HCT116 (cell line): ENCODE data around the gene BMP7. TPM values are rescaled to one million over a fixed set of nuclear protein-coding genes. Genes with fewer than 3 reads are reported as not detected.

ENCODE experiments used
- ATAC-seq: fragments of 200-7000 bp; cut with Tn5 transposase; 2 replicates; pipeline ENCODE4 v1.9.1; 2020; ENCODE audit warnings: mild to moderate bottlenecking, moderate library complexity
- BruUV-seq: library from RNA; stranded (reverse); fragments of 400-500 nt; replicated peaks from 2 replicates; lab custom pipeline; 2021; lab: Mats Ljungman, UMichigan
- CTCF ChIA-PET: fragments of 300-600 bp; sonication (Branson Sonifier 250); formaldehyde crosslinking; loops from one replicate; lab custom pipeline; 2021; ENCODE audit warnings: antibody characterized with exemption; lab: Charles Lee
- POLR2A ChIA-PET: fragments of 300-600, 350-600 bp; sonication (Branson Sonifier 250); formaldehyde crosslinking; loops from one replicate; lab custom pipeline; 2021; ENCODE audit warnings: antibody characterized with exemption; lab: Charles Lee
- RAD21 ChIA-PET, 2 experiments: fragments of 300-600 bp; sonication (Branson Sonifier 250); formaldehyde crosslinking; loops; one replicate each; lab custom pipeline; 2023; ENCODE audit warnings: low total read pairs in 2 of 2; ENCODE audit not compliant: uncharacterized antibody in 2 of 2, unreplicated experiment in 2 of 2, low non-redundant PET in 1 of 2; lab: Charles Lee
- DNase-seq: peaks from one replicate; pipeline ENCODE4 v3.0.0-alpha.2; 2010; ENCODE audit warnings: low read depth, low spot score
- H2AFZ ChIP-seq: fragments of 200-600 bp; shearing (Covaris generic), sonication (generic); 2 replicates; pipeline ENCODE4 v1.6.1; 2017; ENCODE audit warnings: low read depth, mixed run types, mixed read lengths, antibody characterized with exemption, low read length; ENCODE audit not compliant: poor library complexity, severe bottlenecking
- H3K27ac ChIP-seq: 2 replicates; pipeline ENCODE4 v1.5.1; 2012; ENCODE audit warnings: low read depth, low read length
- H3K27me3 ChIP-seq: fragments of 200-600 bp; sonication (generic); 2 replicates; pipeline ENCODE4 v1.6.1; 2016; ENCODE audit warnings: mixed run types, low read length, mixed read lengths; ENCODE audit not compliant: insufficient read depth
- H3K36me3 ChIP-seq, 2 experiments: fragments of 200-500 bp in 1 of 2; fragments of 200-600 bp in 1 of 2; sonication (Bioruptor generic) in 1 of 2; sonication (generic) in 1 of 2; 2 replicates each; pipeline versions ENCODE4 v1.5.1 to v1.6.1; 2014 to 2016; ENCODE audit warnings: low read length in 2 of 2, inconsistent platforms in 1 of 2, mixed read lengths in 1 of 2, mixed run types in 1 of 2; ENCODE audit not compliant: insufficient read depth in 2 of 2, control insufficient read depth in 1 of 2
- H3K4me1 ChIP-seq, 2 experiments: fragments of 200-600 bp in 1 of 2; sonication (generic) in 1 of 2; 2 replicates each; pipeline versions ENCODE4 v1.5.1 to v1.6.1; 2012 to 2017; ENCODE audit warnings: low read length in 2 of 2, inconsistent platforms in 1 of 2, mild to moderate bottlenecking in 1 of 2, mixed read lengths in 1 of 2, mixed run types in 1 of 2, moderate library complexity in 1 of 2; ENCODE audit not compliant: insufficient read depth in 2 of 2, control insufficient read depth in 1 of 2
- H3K4me2 ChIP-seq: fragments of 200-600 bp; sonication (generic); 2 replicates; pipeline ENCODE4 v1.6.1; 2017; ENCODE audit warnings: mixed run types, low read length, mixed read lengths
- H3K4me3 ChIP-seq, 2 experiments: fragments of 200-600 bp in 1 of 2; sonication (generic) in 1 of 2; replicated peaks in 1 of 2; 2 replicates each; pipeline ENCODE4 v1.5.1; 2011 to 2016; ENCODE audit warnings: low read length in 2 of 2, control low read depth in 1 of 2, low read depth in 1 of 2, mild to moderate bottlenecking in 1 of 2, mixed read lengths in 1 of 2, mixed run types in 1 of 2
- H3K79me2 ChIP-seq: fragments of 200-600 bp; sonication (generic); 2 replicates; pipeline ENCODE4 v1.6.1; 2017; ENCODE audit warnings: mild to moderate bottlenecking, mixed run types, low read length, moderate library complexity, mixed read lengths; ENCODE audit not compliant: insufficient read depth
- H3K9ac ChIP-seq: fragments of 200-600 bp; sonication (generic); 2 replicates; pipeline ENCODE4 v1.6.1; 2016; ENCODE audit warnings: low read length, mixed read lengths
- H3K9me2 ChIP-seq: fragments of 200-600 bp; sonication (generic), shearing (Covaris generic); 2 replicates; pipeline ENCODE4 v1.6.1; 2017; ENCODE audit warnings: mixed run types, mild to moderate bottlenecking, moderate library complexity; ENCODE audit not compliant: insufficient read depth
- H3K9me3 ChIP-seq, 2 experiments: fragments of 200-500 bp in 1 of 2; fragments of 200-600 bp in 1 of 2; sonication (Bioruptor generic) in 1 of 2; sonication (generic) in 1 of 2; 2 replicates each; pipeline ENCODE4 v1.6.1; 2014 to 2017; ENCODE audit warnings: low read length in 2 of 2, mixed read lengths in 2 of 2, inconsistent platforms in 1 of 2, low read depth in 1 of 2, mild to moderate bottlenecking in 1 of 2, mixed run types in 1 of 2, moderate library complexity in 1 of 2; ENCODE audit not compliant: control insufficient read depth in 1 of 2, insufficient read depth in 1 of 2
- H4K20me1 ChIP-seq: fragments of 200-600 bp; sonication (generic), shearing (Covaris generic); 2 replicates; pipeline ENCODE4 v1.6.1; 2017; ENCODE audit warnings: mixed run types, mild to moderate bottlenecking, moderate library complexity; ENCODE audit not compliant: insufficient read depth
- CBX3 ChIP-seq: IDR thresholded peaks from 2 replicates; pipeline ENCODE4 v1.6.1; 2012; ENCODE audit warnings: low read depth
- CEBPB ChIP-seq: IDR thresholded peaks from 2 replicates; pipeline ENCODE4 v1.6.1; 2012; ENCODE audit warnings: low read depth
- EZH2 ChIP-seq: fragments of 200-600 bp; sonication (generic); IDR thresholded peaks from 2 replicates; pipeline ENCODE4 v1.6.1; 2017; ENCODE audit warnings: antibody characterized with exemption, mixed run types
- EZH2phosphoT487 ChIP-seq: fragments of 200-600 bp; IDR thresholded peaks from 2 replicates; pipeline ENCODE4 v1.6.1; 2018; ENCODE audit warnings: antibody characterized with exemption, borderline replicate concordance
- POLR2A ChIP-seq: IDR thresholded peaks from 2 replicates; pipeline ENCODE4 v1.7.0; 2011; ENCODE audit warnings: borderline replicate concordance; ENCODE audit not compliant: insufficient read depth, insufficient read length; ENCODE audit errors: extremely low read depth
- RAD21 ChIP-seq: IDR thresholded peaks from 2 replicates; pipeline ENCODE4 v1.6.1; 2012; ENCODE audit warnings: low read depth, mild to moderate bottlenecking
- REST ChIP-seq: IDR thresholded peaks from 2 replicates; pipeline ENCODE4 v1.6.1; 2012; ENCODE audit warnings: low read depth
- SP1 ChIP-seq: IDR thresholded peaks from 2 replicates; pipeline ENCODE4 v1.6.1; 2012; ENCODE audit warnings: low read depth
- SRF ChIP-seq: IDR thresholded peaks from 2 replicates; pipeline ENCODE4 v1.6.1; 2012; ENCODE audit warnings: low read depth
- TCF7L2 ChIP-seq: IDR thresholded peaks from 2 replicates; pipeline ENCODE4 v1.7.0; 2011; ENCODE audit warnings: borderline replicate concordance, inconsistent platforms; ENCODE audit not compliant: insufficient read depth, insufficient read length; ENCODE audit errors: extremely low read depth
- ZBTB33 ChIP-seq: IDR thresholded peaks from 2 replicates; pipeline ENCODE4 v1.6.1; 2011; ENCODE audit warnings: mild to moderate bottlenecking, low read length, moderate library complexity; ENCODE audit not compliant: insufficient replicate concordance; ENCODE audit errors: extremely low read depth
- intact Hi-C: fragments of 100-400 bp; cut with micrococcal nuclease; formaldehyde crosslinking; loops from 2 replicates; pipeline ENCODE4 v1.10.0; 2022
- total RNA-seq: library from RNA; stranded (reverse); gene quantifications from one replicate; pipeline ENCODE4 v1.2.1, GENCODE V29; 2021; ENCODE audit not compliant: unreplicated experiment
- TF ChIP-seq, protein P1 (sequence below): IDR thresholded peaks from 2 replicates; pipeline ENCODE4 v1.6.1; 2012
- TF ChIP-seq, protein P2 (sequence below): IDR thresholded peaks from 2 replicates; pipeline ENCODE4 v1.6.1; 2012

The BMP7 gene
- total RNA-seq, 1 experiment from 2014 or later, result 7.0 TPM

- Histone ChIP-seq H3K79me2 (no peaks in the 10 kb centered on the region), H3K9me3 (no peaks in the 10 kb centered on the region), H3K4me2 (no peak overlapping the region), H4K20me1 (no peaks in the 10 kb centered on the region), H3K4me1 (peaks cover 19 to 38% of the 10 kb centered on the region in 2 experiments), H3K27me3 (peaks cover 11% of the 10 kb centered on the region; the same call in 1 of the 2 replicates), H3K27ac (no peak overlapping the region), H2AFZ (no peak overlapping the region), H3K9ac (no peak overlapping the region), H3K4me3 (no peak overlapping the region), H3K36me3 (no peaks in the 10 kb centered on the region), H3K9me2 (no peaks in the 10 kb centered on the region)
- DNase-seq (no peak), ATAC-seq (no peak)
- POLR2A ChIA-PET, result no interaction called here
- TF ChIP-seq ZBTB33 (no peak), CBX3 (no peak), POLR2A (no peak), EZH2phosphoT487 (no peak), CEBPB (no peak)
- CTCF ChIA-PET, result no interaction called here
- RAD21 ChIA-PET, result no interaction called here
- intact Hi-C loops, result no loop called here
- BruUV-seq, result no TSS peak
Measured at GRCh38 chr20:57213924-57214323, 52.5 kb downstream of the BMP7 start.

GRCh38 chr20:57213291-57213690 is 53.1 kb downstream of the BMP7 start:
- Histone ChIP-seq H3K27ac (no peak overlapping the region), H2AFZ (peak overlapping the region; percentile 39), H3K4me3 (peak overlapping the region in 1 of 2 experiments; percentile 44; a peak in 2 of 4 replicates), H3K9me3 (no peaks in the 10 kb centered on the region), H3K79me2 (no peaks in the 10 kb centered on the region), H4K20me1 (no peaks in the 10 kb centered on the region), H3K27me3 (peaks cover 11% of the 10 kb centered on the region; the same call in 1 of the 2 replicates), H3K4me2 (peak overlapping the region; percentile 79), H3K4me1 (peaks cover 19 to 38% of the 10 kb centered on the region in 2 experiments), H3K9ac (peak overlapping the region; percentile 46; the same call in 1 of the 2 replicates), H3K36me3 (no peaks in the 10 kb centered on the region), H3K9me2 (no peaks in the 10 kb centered on the region)
- CTCF ChIA-PET, result no interaction called here
- POLR2A ChIA-PET, result interaction anchor here (0.6 kb wide), 1 partner anchor 106 kb away, joined by 3 read pairs; no protein-coding TSS in a partner anchor
- RAD21 ChIA-PET, result no interaction called here
- intact Hi-C loops, result no loop called here
- ATAC-seq, result no peak
- BruUV-seq, result no TSS peak
- DNase-seq, result no peak
- TF ChIP-seq, protein P1, sequence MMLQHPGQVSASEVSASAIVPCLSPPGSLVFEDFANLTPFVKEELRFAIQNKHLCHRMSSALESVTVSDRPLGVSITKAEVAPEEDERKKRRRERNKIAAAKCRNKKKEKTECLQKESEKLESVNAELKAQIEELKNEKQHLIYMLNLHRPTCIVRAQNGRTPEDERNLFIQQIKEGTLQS, result no peak
- TF ChIP-seq SP1, result no peak
- TF ChIP-seq EZH2, result no peak
- no peak for TF ChIP-seq RAD21
- no peak for TF ChIP-seq ZBTB33
- TF ChIP-seq, protein P2, sequence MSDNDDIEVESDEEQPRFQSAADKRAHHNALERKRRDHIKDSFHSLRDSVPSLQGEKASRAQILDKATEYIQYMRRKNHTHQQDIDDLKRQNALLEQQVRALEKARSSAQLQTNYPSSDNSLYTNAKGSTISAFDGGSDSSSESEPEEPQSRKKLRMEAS, result no peak
- TF ChIP-seq REST, result no peak
- TF ChIP-seq TCF7L2, result no peak
- no peak for TF ChIP-seq SRF
